ENCODE results near the gene SCAPER. TPM values are rescaled to one million over a fixed set of nuclear protein-coding genes. Genes with fewer than 3 reads are reported as not detected.

Gene SCAPER
- total and polyA plus RNA-seq, 2 experiments from 2014 or later = 27.0 to 35.7 TPM

DNA sequence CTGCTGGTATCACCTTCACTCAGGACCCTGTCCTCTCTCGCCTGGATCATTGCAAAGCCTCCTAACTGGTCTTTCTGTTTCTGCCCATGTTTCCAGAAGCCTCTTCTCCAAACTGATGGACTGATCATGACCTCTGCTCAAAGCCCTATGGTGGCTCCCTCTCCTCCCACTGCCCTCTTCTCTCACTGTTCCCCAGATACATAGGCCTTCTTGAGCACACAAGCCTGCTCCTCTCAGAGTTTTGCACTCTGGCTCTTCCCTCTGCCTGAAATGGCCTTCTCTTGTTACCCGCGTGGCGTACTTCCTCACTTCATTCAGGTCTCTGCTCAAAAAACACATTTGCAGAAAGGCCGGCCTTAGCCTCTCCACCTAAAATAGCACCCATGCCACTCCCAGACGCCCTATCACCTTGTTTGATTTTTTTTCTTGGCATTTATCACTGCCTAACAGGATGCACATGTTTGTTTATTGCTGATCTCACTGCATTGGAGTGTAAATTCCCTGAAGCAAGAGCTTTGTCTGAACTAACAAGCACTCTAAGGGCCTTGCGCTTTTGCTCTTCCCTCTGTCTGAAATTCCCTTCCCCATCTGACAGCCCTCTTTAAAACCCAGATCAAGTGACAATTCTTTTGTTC, 592.5 kb downstream of the SCAPER start:
- no peak overlapping the region for H3K4me3 ChIP-seq
- H3K27ac ChIP-seq = no peak overlapping the region
- H3K27me3 ChIP-seq = no peaks in the 10 kb centered on the region
- no peaks in the 10 kb centered on the region for H3K36me3 ChIP-seq
- no peaks in the 10 kb centered on the region for H3K4me1 ChIP-seq (ENCODE audit: low read depth)
- no peak for DNase-seq (ENCODE audit: low read depth in 1 of 2, low spot score in 1 of 2)
- TF ChIP-seq, protein P1, sequence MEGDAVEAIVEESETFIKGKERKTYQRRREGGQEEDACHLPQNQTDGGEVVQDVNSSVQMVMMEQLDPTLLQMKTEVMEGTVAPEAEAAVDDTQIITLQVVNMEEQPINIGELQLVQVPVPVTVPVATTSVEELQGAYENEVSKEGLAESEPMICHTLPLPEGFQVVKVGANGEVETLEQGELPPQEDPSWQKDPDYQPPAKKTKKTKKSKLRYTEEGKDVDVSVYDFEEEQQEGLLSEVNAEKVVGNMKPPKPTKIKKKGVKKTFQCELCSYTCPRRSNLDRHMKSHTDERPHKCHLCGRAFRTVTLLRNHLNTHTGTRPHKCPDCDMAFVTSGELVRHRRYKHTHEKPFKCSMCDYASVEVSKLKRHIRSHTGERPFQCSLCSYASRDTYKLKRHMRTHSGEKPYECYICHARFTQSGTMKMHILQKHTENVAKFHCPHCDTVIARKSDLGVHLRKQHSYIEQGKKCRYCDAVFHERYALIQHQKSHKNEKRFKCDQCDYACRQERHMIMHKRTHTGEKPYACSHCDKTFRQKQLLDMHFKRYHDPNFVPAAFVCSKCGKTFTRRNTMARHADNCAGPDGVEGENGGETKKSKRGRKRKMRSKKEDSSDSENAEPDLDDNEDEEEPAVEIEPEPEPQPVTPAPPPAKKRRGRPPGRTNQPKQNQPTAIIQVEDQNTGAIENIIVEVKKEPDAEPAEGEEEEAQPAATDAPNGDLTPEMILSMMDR (IDR thresholded peaks at IDR 0.05; ENCODE audit: low read depth, low read length) = no peak
- H3K9me3 ChIP-seq (ENCODE audit: low read depth) = no peaks in the 10 kb centered on the region

- Histone ChIP-seq H3K4me3 (peak within 1 kb of the TSS; percentile 90), H3K27me3 (no peaks in the 10 kb centered on the region), H3K27ac (peak within 1 kb of the TSS; percentile 95), H3K4me1 (ENCODE audit: low read depth) (no peaks in the 10 kb centered on the region), H3K36me3 (no peaks in the 10 kb centered on the region), H3K9me3 (ENCODE audit: low read depth) (no peaks in the 10 kb centered on the region)
- TF ChIP-seq, protein P1 (IDR thresholded peaks at IDR 0.05; ENCODE audit: low read depth, low read length) = no peak
- peak; percentile 97 to 98 for DNase-seq (ENCODE audit: low read depth in 1 of 2, low spot score in 1 of 2)
Measured at GRCh38 chr15:76311100-76311953, 593.8 kb downstream of the SCAPER start, which contains the start of gene ETFA. ETFA (minus strand) TSS chr15:76311469; CDS start chr15:76311388, 81 bp downstream.

GRCh38 chr15:76310475-76311099, 594.6 kb downstream of the SCAPER start:
- Histone ChIP-seq H3K27me3 (no peaks in the 10 kb centered on the region), H3K9me3 (ENCODE audit: low read depth) (no peaks in the 10 kb centered on the region), H3K36me3 (no peaks in the 10 kb centered on the region), H3K4me1 (ENCODE audit: low read depth) (no peaks in the 10 kb centered on the region), H3K4me3 (peak overlapping the region; percentile 90), H3K27ac (peak overlapping the region; percentile 95)
- peak; percentile 18 to 54 for DNase-seq (ENCODE audit: low read depth in 1 of 2, low spot score in 1 of 2)
- TF ChIP-seq, protein P1 (IDR thresholded peaks at IDR 0.05; ENCODE audit: low read depth, low read length) = no peak

GRCh38 chr15:76309601-76310330, 595.4 kb downstream of the SCAPER start:
- Histone ChIP-seq H3K4me3 (peak overlapping the region; percentile 90), H3K36me3 (no peaks in the 10 kb centered on the region), H3K9me3 (ENCODE audit: low read depth) (no peaks in the 10 kb centered on the region), H3K4me1 (ENCODE audit: low read depth) (no peaks in the 10 kb centered on the region), H3K27ac (no peak overlapping the region), H3K27me3 (no peaks in the 10 kb centered on the region)
- TF ChIP-seq, protein P1 (IDR thresholded peaks at IDR 0.05; ENCODE audit: low read depth, low read length) = no peak
- DNase-seq (ENCODE audit: low read depth in 1 of 2, low spot score in 1 of 2) = peak in 1 of 2 donors; percentile 46

GRCh38 chr15:76303909-76304308, 601.2 kb downstream of the SCAPER start:
- Histone ChIP-seq H3K4me1 (ENCODE audit: low read depth) (no peaks in the 10 kb centered on the region), H3K9me3 (ENCODE audit: low read depth) (no peaks in the 10 kb centered on the region), H3K4me3 (no peak overlapping the region), H3K36me3 (no peaks in the 10 kb centered on the region), H3K27ac (no peak overlapping the region), H3K27me3 (no peaks in the 10 kb centered on the region)
- TF ChIP-seq, protein P1 (IDR thresholded peaks at IDR 0.05; ENCODE audit: low read depth, low read length) = no peak
- no peak for DNase-seq (ENCODE audit: low read depth in 1 of 2, low spot score in 1 of 2)
